DND-41 (cell line): Measurements from ENCODE around the gene CPNE4.

ENCODE experiments used
- EZH2 ChIP-seq: IDR thresholded peaks from 3 replicates; pipeline ENCODE4 v1.6.1; 2012; ENCODE audit warnings: borderline replicate concordance, low read depth, mild to moderate bottlenecking, moderate library complexity, low read length, inconsistent platforms; ENCODE audit not compliant: severe bottlenecking
- TF ChIP-seq, protein P1 (sequence below): IDR thresholded peaks from 2 replicates; pipeline ENCODE4 v1.5.1; 2012; ENCODE audit warnings: borderline replicate concordance, low read length, moderate library complexity, mild to moderate bottlenecking; ENCODE audit not compliant: poor library complexity, severe bottlenecking; ENCODE audit errors: extremely low read depth

DNA sequence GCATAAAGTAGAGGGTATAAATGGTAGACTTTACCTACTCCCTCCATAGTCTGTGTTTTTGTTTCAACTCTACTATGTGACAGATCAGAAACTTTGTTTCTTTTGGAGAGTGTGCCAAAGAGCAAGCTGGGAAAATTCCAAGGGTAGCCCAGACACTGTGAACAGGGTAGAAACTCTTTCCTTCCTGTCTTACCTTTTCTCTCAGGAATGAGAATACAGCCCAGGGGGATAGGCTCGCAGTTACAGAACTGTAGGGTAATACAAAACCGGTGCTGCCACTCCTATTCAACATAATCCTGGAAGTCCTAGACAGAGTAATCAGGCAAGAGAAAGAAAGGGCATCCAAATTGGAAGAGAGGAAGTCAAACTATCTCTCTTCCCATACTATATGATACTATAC is 256.3 kb downstream of the CPNE4 start:
- TF ChIP-seq, protein P1, sequence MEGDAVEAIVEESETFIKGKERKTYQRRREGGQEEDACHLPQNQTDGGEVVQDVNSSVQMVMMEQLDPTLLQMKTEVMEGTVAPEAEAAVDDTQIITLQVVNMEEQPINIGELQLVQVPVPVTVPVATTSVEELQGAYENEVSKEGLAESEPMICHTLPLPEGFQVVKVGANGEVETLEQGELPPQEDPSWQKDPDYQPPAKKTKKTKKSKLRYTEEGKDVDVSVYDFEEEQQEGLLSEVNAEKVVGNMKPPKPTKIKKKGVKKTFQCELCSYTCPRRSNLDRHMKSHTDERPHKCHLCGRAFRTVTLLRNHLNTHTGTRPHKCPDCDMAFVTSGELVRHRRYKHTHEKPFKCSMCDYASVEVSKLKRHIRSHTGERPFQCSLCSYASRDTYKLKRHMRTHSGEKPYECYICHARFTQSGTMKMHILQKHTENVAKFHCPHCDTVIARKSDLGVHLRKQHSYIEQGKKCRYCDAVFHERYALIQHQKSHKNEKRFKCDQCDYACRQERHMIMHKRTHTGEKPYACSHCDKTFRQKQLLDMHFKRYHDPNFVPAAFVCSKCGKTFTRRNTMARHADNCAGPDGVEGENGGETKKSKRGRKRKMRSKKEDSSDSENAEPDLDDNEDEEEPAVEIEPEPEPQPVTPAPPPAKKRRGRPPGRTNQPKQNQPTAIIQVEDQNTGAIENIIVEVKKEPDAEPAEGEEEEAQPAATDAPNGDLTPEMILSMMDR: no peak
- no peak for TF ChIP-seq EZH2
